ENCODE data around the gene INPP5A.

Gene INPP5A

GRCh38 chr10:132786884-132787494, 249.4 kb downstream of the INPP5A start:
- DNase-seq (ENCODE audit: low spot score), result no peak
- no peak for TF ChIP-seq CTCF (IDR thresholded peaks at IDR 0.05; ENCODE audit: borderline replicate concordance, control extremely low read depth, extremely low read depth, insufficient read depth, missing control alignments)
- in situ Hi-C loops (cut with MboI; ENCODE audit: low sequenced_read_pairs, unreplicated experiment), result no loop called here

GRCh38 chr10:132787495-132788179, 250.1 kb downstream of the INPP5A start:
- no peak for TF ChIP-seq CTCF (IDR thresholded peaks at IDR 0.05; ENCODE audit: borderline replicate concordance, control extremely low read depth, extremely low read depth, insufficient read depth, missing control alignments)
- no peak for DNase-seq (ENCODE audit: low spot score)
- in situ Hi-C loops (cut with MboI; ENCODE audit: low sequenced_read_pairs, unreplicated experiment), result no loop called here

DNA sequence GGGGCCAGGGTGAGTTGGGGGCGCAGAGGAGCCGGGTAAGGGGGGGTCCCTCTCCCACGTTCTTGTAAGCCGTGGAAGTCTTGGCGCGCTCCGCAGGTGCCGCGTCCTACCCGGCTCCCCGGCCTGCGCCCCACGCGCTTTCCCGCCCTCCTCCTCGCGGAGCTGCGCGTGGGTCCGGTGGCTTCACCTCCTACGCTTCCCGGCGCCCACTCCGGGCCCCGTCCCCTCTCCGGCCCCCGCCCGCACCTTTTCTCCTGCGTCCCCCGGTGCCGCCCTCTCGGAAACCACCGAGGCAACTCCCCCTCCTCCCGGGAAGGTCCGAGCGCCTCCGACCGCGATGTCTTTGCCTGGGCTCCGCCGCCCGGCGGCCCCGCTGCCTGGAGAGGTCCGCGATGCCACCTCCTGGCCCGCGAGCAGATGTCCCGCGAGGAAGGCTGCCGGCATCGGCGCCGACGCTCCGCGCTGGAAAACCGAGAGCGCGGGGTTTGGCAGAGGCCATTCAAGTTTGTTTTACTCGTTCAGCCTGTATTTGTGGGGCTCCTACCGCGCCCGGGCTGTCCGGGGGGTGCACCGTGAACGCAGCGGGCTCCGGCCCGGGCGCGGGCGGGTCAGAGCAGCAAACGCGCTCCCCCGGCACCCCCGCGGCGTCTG, 250.7 kb downstream of the INPP5A start:
- DNase-seq (ENCODE audit: low spot score), result peak; percentile 67
- in situ Hi-C loops (cut with MboI; ENCODE audit: low sequenced_read_pairs, unreplicated experiment), result no loop called here
- TF ChIP-seq CTCF (IDR thresholded peaks at IDR 0.05; ENCODE audit: borderline replicate concordance, control extremely low read depth, extremely low read depth, insufficient read depth, missing control alignments), result no peak

- in situ Hi-C loops (cut with MboI; ENCODE audit: low sequenced_read_pairs, unreplicated experiment), result no loop called here
- no peak for TF ChIP-seq CTCF (IDR thresholded peaks at IDR 0.05; ENCODE audit: borderline replicate concordance, control extremely low read depth, extremely low read depth, insufficient read depth, missing control alignments)
- no peak for DNase-seq (ENCODE audit: low spot score)
Measured at GRCh38 chr10:132788831-132789219, 251.2 kb downstream of the INPP5A start.

DNA sequence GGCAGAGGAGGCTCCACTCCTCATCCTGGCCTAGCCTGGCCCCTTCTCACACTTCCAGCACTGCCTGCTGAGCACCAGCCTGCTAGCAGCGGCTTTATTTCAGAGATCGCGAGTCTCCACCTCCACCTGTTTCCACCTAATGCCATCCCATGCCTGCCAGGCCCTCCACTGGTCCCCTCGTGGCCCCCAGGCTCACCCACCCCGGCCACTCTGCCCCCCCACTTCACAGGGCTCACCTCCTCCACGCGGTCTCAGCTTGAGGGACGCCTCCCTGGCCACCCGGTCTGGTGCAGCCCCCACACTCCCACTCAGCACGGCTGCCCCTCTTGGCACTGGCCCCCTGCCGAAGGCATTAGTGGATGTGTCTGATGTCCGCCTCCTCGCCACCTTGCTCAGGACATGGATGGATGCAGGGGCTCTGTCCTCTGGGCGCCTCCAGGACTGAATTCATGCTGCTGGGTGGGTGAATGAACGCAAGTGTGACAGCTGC, 252.1 kb downstream of the INPP5A start:
- TF ChIP-seq CTCF (IDR thresholded peaks at IDR 0.05; ENCODE audit: borderline replicate concordance, control extremely low read depth, extremely low read depth, insufficient read depth, missing control alignments), result no peak
- DNase-seq (ENCODE audit: low spot score), result no peak
- in situ Hi-C loops (cut with MboI; ENCODE audit: low sequenced_read_pairs, unreplicated experiment), result no loop called here

- DNase-seq (ENCODE audit: low spot score), result no peak
- in situ Hi-C loops (cut with MboI; ENCODE audit: low sequenced_read_pairs, unreplicated experiment), result no loop called here
- no peak for TF ChIP-seq CTCF (IDR thresholded peaks at IDR 0.05; ENCODE audit: borderline replicate concordance, control extremely low read depth, extremely low read depth, insufficient read depth, missing control alignments)
Measured at GRCh38 chr10:132790470-132790869, 252.9 kb downstream of the INPP5A start.

All from GM13976 (cell line).